HG02885 (cell line): ENCODE measurements around the gene SLC13A4.
"Not testable (repeated sequence)": the region's sequence is repeated elsewhere in the genome, so short reads cannot be mapped to it uniquely, and the experiment has no call there.

ENCODE experiments used
- ATAC-seq: cut with Tn5 transposase; IDR thresholded peaks from one replicate; pipeline ENCODE4 v1.9.1; 2021; ENCODE audit warnings: mild to moderate bottlenecking; ENCODE audit not compliant: unreplicated experiment, poor library complexity

The SLC13A4 gene

GRCh38 chr7:135667626-135668025, 60.4 kb downstream of the SLC13A4 start:
- ATAC-seq = not testable (repeated sequence)

- ATAC-seq = no peak
Observed at GRCh38 chr7:135666846-135667245, 61.1 kb downstream of the SLC13A4 start.

GRCh38 chr7:135666156-135666555, 61.8 kb downstream of the SLC13A4 start:
- no peak for ATAC-seq

- no peak for ATAC-seq
Observed at GRCh38 chr7:135665042-135665441, 62.9 kb downstream of the SLC13A4 start.

- ATAC-seq = no peak
Observed at GRCh38 chr7:135664046-135664589, 63.9 kb downstream of the SLC13A4 start.

GRCh38 chr7:135662373-135663114, 65.4 kb downstream of the SLC13A4 start, which contains the start of gene STMP1:
STMP1 (plus strand) TSS chr7:135662514.
- ATAC-seq = peak; percentile 95

GRCh38 chr7:135662123-135662372, 65.9 kb downstream of the SLC13A4 start:
- ATAC-seq = no peak

GRCh38 chr7:135661311-135662122, 66.5 kb downstream of the SLC13A4 start:
- ATAC-seq = peak; percentile 1

- ATAC-seq = no peak
Observed at GRCh38 chr7:135659159-135659846, 68.7 kb downstream of the SLC13A4 start.

- no peak for ATAC-seq
Observed at GRCh38 chr7:135658564-135658963, 69.4 kb downstream of the SLC13A4 start.

- ATAC-seq = no peak
Observed at GRCh38 chr7:135653340-135654080, 74.5 kb downstream of the SLC13A4 start.

GRCh38 chr7:135650831-135651573, 77.0 kb downstream of the SLC13A4 start:
- no peak for ATAC-seq

- no peak for ATAC-seq
Observed at GRCh38 chr7:135648235-135648634, 79.8 kb downstream of the SLC13A4 start.

- no peak for ATAC-seq
Observed at GRCh38 chr7:135647755-135648154, 80.2 kb downstream of the SLC13A4 start.

- no peak for ATAC-seq
Observed at GRCh38 chr7:135645296-135645904, 82.6 kb downstream of the SLC13A4 start.

- no peak for ATAC-seq
Observed at GRCh38 chr7:135644729-135645128, 83.3 kb downstream of the SLC13A4 start.

GRCh38 chr7:135644154-135644553, 83.8 kb downstream of the SLC13A4 start:
- ATAC-seq = no peak

GRCh38 chr7:135639690-135640089, 88.3 kb downstream of the SLC13A4 start:
- not testable (repeated sequence) for ATAC-seq
